Ecto neural progenitor cell (in vitro differentiated cells): ENCODE results near the gene MEF2A.
"Not testable (repeated sequence)": the region's sequence is repeated elsewhere in the genome, so short reads cannot be mapped to it uniquely, and the experiment has no call there.

Experiments used
- DNase-seq: peaks from one replicate; pipeline ENCODE4 v3.0.0-alpha.2; 2018; ENCODE audit warnings: low spot score

MEF2A gene

GRCh38 chr15:99651023-99651807 lies 85.4 kb downstream of the MEF2A start:
- no peak for DNase-seq

DNA sequence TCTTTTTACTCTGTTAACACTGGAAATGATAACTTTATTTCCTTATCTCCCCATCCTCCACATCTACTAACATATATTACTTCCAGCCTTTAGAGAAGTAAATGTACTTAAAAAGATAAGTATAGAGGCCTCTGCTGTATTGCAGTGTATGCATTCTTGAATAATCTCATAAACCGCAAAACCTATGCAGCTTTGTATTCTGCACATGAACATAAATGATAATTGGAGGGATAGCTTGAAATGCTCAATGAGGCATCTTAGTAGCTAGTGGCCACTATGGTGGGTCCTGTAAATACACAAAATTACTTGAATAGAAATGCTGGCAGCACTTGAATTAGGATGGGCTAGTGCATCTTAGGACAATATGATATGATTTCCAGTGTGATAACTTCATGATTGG lies 90.4 kb downstream of the MEF2A start:
- no peak for DNase-seq

- no peak for DNase-seq
These were observed 92.2 kb downstream of the MEF2A start for GRCh38 chr15:99657996-99658395.

- no peak for DNase-seq
These were observed 97.1 kb downstream of the MEF2A start for GRCh38 chr15:99662903-99663302.

GRCh38 chr15:99666073-99666472 lies 100.3 kb downstream of the MEF2A start:
- DNase-seq, result not testable (repeated sequence)

- no peak for DNase-seq
These were observed 102.9 kb downstream of the MEF2A start for GRCh38 chr15:99668533-99669182.

DNA sequence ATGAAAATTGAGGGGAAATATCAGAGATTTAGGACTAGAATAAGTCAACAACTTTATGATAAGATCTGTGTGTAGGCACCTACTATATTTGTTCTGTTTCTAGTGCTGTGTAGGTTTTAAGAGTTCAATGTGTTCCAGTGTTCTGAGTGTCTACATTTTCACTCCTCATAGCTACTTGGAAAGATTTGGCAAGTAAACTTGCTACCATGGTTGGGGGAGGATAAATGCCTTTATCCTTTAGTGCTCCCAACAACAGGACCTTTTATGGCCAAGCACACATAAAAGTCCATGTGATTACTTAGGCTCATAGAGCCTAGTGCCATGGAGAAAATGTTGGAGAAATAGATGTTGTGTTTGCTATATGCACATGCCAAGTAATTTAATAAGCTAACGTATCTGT lies 103.5 kb downstream of the MEF2A start:
- no peak for DNase-seq

GRCh38 chr15:99671926-99672635 lies 106.3 kb downstream of the MEF2A start:
- no peak for DNase-seq

DNA sequence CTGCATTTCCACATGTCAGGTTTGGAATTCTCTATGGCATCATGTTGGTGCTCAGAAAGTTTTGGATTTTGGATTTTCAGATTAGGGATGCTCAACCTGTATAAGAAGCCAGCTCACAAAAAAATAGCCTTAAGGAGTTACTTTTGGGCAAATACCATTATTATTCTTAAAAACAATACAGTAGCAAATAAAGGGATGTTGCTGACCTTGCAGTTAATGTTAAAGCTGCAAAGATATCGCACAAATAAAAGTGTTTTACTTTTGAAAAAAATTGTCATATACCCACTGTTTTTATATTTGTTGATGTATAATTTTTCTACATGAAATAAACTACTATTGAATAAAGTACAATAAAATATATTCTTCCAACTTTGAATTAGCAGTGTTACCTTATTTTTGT lies 107.3 kb downstream of the MEF2A start:
- no peak for DNase-seq

DNA sequence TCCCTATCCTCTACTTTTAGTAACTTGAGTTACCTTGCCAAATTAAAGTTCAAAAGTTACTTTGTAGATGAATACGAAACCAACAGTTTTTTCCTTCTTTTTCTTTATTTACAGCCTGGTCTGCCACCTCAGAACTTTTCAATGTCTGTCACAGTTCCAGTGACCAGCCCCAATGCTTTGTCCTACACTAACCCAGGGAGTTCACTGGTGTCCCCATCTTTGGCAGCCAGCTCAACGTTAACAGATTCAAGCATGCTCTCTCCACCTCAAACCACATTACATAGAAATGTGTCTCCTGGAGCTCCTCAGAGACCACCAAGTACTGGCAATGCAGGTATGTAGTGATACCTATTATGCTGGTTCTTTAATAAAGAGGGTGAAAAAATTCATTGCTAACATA lies 108.5 kb downstream of the MEF2A start:
- DNase-seq, result no peak

GRCh38 chr15:99677540-99678134 lies 111.9 kb downstream of the MEF2A start:
- DNase-seq, result no peak

GRCh38 chr15:99680276-99680675 lies 114.5 kb downstream of the MEF2A start:
- DNase-seq, result no peak

DNA sequence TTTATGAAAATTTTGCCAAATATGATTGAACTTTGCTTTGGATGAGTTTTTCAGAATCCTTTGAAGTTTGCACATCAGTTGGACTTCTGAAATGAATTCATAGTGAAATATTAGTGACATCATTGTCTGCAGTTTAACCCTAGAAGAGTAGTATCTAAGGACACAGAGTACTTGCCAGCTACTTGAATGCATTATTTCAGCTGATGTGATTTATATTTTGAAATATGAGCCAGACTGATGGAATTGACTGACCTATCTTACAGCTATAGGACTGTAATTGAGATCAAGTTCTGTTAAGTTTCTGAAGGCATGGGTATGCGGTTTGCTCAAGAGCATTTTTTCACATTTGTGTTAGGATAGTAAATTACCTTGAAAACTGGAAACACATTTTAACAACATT lies 116.2 kb downstream of the MEF2A start:
- no peak for DNase-seq

- no peak for DNase-seq
These were observed 116.7 kb downstream of the MEF2A start for GRCh38 chr15:99682455-99682854.

- DNase-seq, result no peak
These were observed 117.4 kb downstream of the MEF2A start for GRCh38 chr15:99683000-99683670.

DNA sequence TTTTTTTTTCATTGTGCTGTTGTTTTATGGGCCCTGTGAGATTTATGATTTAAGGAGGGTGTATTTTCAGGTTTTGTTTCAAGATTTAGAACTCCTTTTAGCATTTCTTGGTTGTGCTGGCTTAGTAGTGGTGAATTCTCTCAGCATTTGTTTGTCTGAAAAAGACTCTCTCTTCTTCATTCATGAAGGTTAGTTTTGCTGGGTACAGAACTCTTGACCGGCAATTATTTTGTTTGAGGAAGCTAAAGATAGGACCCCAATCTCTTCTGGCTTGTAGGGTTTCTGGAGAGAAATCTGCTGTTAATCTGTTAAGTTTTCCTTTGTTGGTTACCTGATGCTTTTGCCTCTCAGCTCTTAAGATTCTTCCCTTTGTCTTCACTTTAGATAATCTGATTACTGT lies 120.5 kb downstream of the MEF2A start:
- DNase-seq, result no peak

DNA sequence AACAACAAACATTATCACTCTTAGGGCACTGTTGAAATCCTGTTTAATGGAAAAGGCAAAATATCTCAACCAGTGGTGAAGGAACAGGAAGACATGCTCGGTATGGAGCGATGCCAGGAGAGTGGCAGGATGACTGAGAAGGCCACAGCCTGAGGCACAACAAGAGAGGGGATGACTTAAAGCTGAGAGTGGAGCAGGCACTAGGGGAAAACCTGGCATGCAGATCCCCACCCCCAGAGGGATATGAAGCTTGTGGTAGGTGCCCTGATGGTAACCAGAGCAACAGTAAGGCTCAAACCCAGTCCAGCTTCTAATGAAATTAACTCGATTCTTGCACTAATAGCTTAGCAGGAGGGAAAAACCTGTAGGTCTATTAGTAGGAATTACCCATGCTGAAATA lies 127.0 kb downstream of the MEF2A start:
- no peak for DNase-seq

DNA sequence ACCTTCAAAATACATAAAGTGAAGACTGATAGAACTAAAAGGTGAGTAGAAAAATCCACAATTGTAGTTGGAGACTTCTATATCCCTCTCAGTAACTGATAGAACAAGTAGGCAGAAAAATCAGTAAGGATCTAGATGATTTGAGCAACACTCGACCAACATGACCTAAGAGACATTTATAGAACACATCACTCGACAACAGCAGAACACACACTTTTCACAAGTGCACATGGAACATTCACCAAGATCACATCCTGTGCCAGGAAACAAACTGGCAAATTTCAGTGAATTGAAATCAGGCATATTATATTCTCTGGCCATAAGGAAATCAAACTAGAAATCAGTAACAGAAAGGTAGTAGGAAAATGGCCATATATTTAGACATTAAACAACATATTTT lies 130.3 kb downstream of the MEF2A start:
- DNase-seq, result no peak

DNA sequence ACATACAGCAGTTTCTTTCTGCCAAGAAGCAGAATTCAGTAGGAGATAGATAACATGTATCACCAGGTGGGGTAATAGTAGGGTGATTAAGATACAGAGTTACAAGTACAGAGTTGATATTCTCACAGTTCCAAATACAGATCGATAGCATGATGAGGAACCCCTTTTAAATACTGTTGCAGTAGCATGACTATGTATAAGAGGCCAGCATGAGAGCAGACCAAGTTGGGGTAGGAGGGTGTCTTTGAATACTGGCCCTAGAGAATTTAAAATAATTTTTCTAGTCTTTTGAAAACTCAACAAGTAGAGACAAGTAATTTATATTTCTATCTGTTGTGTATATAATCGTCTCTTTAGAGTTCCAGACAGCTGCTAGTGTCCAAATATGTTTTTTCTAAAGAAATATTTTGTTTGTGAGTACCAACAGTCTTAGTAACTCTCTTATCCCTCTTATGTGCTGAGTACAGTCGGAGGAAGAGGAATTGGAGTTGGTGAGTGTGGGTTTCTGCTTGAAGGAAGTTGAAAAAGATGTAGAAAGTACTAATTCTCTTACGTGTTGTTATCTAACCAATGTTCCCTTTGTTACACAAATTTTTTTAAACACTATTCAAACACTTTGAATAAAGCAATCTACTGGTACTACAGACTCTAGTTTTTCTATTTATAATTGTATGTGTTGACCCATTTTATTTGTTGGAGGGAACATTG lies 137.3 kb downstream of the MEF2A start:
- no peak for DNase-seq

DNA sequence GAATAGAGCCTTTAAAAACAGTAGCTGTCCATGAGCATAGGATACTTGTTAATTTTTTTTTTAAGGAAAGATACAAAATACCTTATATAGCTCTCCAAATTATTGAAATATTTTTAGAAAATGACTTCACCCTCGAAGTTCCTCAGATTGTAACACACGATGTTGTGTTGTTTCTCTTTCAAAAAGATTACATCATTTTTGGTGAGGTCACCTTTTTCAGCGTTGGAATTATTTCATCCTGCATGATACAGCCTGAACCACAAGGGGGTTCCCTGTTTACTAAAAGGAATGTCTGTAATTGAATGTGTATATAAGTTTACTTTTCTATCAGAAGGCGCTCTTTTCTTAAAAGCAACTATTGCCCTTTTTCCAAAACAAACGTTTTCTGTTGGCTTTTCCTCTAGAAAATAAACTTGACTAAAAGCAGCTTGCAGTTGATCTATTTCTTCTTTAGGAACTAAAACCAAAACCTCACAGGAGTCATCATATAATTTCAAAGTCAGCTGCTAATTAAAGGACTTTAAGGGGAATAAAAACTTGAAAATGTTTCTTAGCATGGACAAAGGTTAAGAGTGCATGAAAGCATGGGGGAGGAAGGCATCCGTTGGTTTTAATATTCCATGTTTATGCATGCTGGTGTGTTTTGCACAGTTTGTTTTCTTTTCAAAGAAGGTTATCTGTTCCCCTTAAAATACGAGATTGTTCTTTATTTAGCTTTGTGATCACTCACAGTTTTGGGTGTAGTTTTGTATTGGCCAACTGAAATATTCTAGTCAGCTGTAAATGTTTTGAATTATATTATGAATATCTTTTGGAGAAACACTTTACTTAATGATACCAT lies 138.0 kb downstream of the MEF2A start:
- DNase-seq, result no peak

DNA sequence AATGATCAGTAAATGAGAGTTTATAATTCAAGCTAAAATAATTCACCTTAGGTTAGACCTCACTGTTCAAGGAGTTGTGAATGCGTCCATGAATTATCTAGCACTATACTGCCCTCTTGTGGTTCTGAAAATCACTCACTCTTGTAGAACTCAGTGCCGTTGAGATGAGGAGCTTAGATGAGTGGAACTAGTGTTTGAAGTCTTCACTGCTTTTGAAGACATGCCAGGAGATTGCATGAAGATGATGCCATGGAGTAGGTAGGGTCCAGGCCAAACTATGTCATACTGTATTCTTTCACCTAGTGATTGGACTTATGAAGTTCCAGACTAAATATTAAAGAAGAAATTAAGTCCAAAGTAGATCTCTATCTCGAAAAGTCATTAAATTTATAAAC lies 138.7 kb downstream of the MEF2A start:
- no peak for DNase-seq
